Osteoblast (primary cell): Measurements from ENCODE around the gene ANKFN1. TPM values are rescaled to one million over a fixed set of nuclear protein-coding genes. Genes with fewer than 3 reads are reported as not detected.

Experiments used
- DNase-seq: peaks from one replicate; pipeline ENCODE4 v3.0.0; 2011; ENCODE audit warnings: low spot score, mixed read lengths; ENCODE audit not compliant: insufficient read length; ENCODE audit errors: missing footprints
- H2AFZ ChIP-seq: 2 replicates; pipeline ENCODE4 v1.6.0; 2011; ENCODE audit warnings: mild to moderate bottlenecking, low read length
- H3K27ac ChIP-seq: 2 replicates; pipeline ENCODE4 v1.5.1; 2011; ENCODE audit warnings: mild to moderate bottlenecking, low read depth, low read length, moderate library complexity
- H3K27me3 ChIP-seq: 2 replicates; pipeline ENCODE4 v1.6.0; 2012; ENCODE audit warnings: mild to moderate bottlenecking, control low read depth, inconsistent platforms, low read length, moderate library complexity; ENCODE audit not compliant: insufficient read depth
- H3K36me3 ChIP-seq: 2 replicates; pipeline ENCODE4 v1.5.1; 2011; ENCODE audit warnings: mild to moderate bottlenecking, low read length, control low read depth, moderate library complexity; ENCODE audit not compliant: insufficient read depth
- H3K4me1 ChIP-seq: 2 replicates; pipeline ENCODE4 v1.5.1; 2011; ENCODE audit warnings: mild to moderate bottlenecking, low read length, control low read depth, moderate library complexity; ENCODE audit not compliant: insufficient read depth
- H3K4me2 ChIP-seq: 2 replicates; pipeline ENCODE4 v1.6.0; 2011; ENCODE audit warnings: mild to moderate bottlenecking, low read length; ENCODE audit not compliant: insufficient read depth
- H3K4me3 ChIP-seq: fragments of 200-600 bp; sonication (generic); 3 replicates; pipeline ENCODE4 v1.5.1; 2012; ENCODE audit warnings: mild to moderate bottlenecking, low read length, inconsistent platforms; ENCODE audit not compliant: insufficient read depth
- H3K79me2 ChIP-seq: 2 replicates; pipeline ENCODE4 v1.6.0; 2012; ENCODE audit warnings: mild to moderate bottlenecking, low read length, control low read depth, inconsistent platforms; ENCODE audit not compliant: insufficient read depth
- H3K9me3 ChIP-seq: 2 replicates; pipeline ENCODE4 v1.5.1; 2011; ENCODE audit warnings: low read depth, low read length, control low read depth
- H4K20me1 ChIP-seq: 2 replicates; pipeline ENCODE4 v1.6.0; 2012; ENCODE audit warnings: mild to moderate bottlenecking, low read length, control low read depth; ENCODE audit not compliant: insufficient read depth
- CTCF ChIP-seq: IDR thresholded peaks from 2 replicates; pipeline ENCODE4 v1.5.1; 2011; ENCODE audit warnings: mild to moderate bottlenecking, low read depth, low read length, moderate library complexity; ENCODE audit errors: extremely low read depth
- total RNA-seq: library from RNA; depleted of rRNA; stranded (reverse); fragments of >200 nt; gene quantifications from 2 replicates; pipeline ENCODE4 v1.2.3, GENCODE V29; 2012

ANKFN1 gene
- total RNA-seq, 1 donor = 0.72 TPM

- Histone ChIP-seq H3K4me3 (no peak overlapping the region), H3K36me3 (no peaks in the 10 kb centered on the region), H3K27ac (no peak overlapping the region), H3K4me2 (no peak overlapping the region), H4K20me1 (no peaks in the 10 kb centered on the region), H2AFZ (no peak overlapping the region), H3K79me2 (no peaks in the 10 kb centered on the region), H3K9me3 (no peaks in the 10 kb centered on the region), H3K27me3 (no peaks in the 10 kb centered on the region), H3K4me1 (peaks cover 24% of the 10 kb centered on the region)
- TF ChIP-seq CTCF = no peak
- no peak for DNase-seq
These were observed 6.7 kb upstream of the ANKFN1 start for GRCh38 chr17:56146534-56146933.

DNA sequence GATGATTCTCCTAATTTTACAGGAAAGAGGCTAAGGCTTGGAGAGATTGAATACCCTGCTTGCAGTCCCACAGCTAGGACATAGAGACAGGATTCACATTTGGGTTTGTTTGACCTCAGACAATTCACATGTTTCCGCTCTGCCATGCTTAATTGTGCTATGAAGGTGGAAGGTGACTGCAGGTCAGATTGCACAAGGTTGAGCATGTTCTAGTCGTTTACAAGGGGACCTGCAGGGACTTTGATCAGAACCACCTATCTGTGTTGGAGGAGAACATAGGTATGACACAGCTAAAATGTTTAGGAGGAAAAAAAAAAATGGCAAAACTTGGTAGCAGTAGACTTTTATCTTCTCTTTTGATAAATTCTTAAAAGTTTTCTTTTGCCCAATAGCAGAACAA is 4.9 kb upstream of the ANKFN1 start:
- H3K4me3 ChIP-seq = no peak overlapping the region
- H3K79me2 ChIP-seq = no peaks in the 10 kb centered on the region
- no peak for TF ChIP-seq CTCF
- no peaks in the 10 kb centered on the region for H4K20me1 ChIP-seq
- no peak overlapping the region for H2AFZ ChIP-seq
- no peaks in the 10 kb centered on the region for H3K36me3 ChIP-seq
- H3K27me3 ChIP-seq = no peaks in the 10 kb centered on the region
- no peak overlapping the region for H3K4me2 ChIP-seq
- H3K9me3 ChIP-seq = no peaks in the 10 kb centered on the region
- no peak for DNase-seq
- peaks cover 6% of the 10 kb centered on the region for H3K4me1 ChIP-seq
- H3K27ac ChIP-seq = no peak overlapping the region

GRCh38 chr17:56149266-56150036 is 3.8 kb upstream of the ANKFN1 start:
- TF ChIP-seq CTCF = no peak
- no peak for DNase-seq

GRCh38 chr17:56150649-56151048 is 2.6 kb upstream of the ANKFN1 start:
- H4K20me1 ChIP-seq = no peaks in the 10 kb centered on the region
- no peaks in the 10 kb centered on the region for H3K79me2 ChIP-seq
- no peaks in the 10 kb centered on the region for H3K27me3 ChIP-seq
- H3K4me2 ChIP-seq = no peak overlapping the region
- no peak overlapping the region for H2AFZ ChIP-seq
- no peak overlapping the region for H3K4me3 ChIP-seq
- DNase-seq = no peak
- no peaks in the 10 kb centered on the region for H3K9me3 ChIP-seq
- H3K36me3 ChIP-seq = no peaks in the 10 kb centered on the region
- no peak for TF ChIP-seq CTCF
- peaks cover 6% of the 10 kb centered on the region for H3K4me1 ChIP-seq
- H3K27ac ChIP-seq = no peak overlapping the region

More at GRCh38 chr17:56149266-56150036, 3.8 kb upstream of the ANKFN1 start:
- Histone ChIP-seq H3K9me3 (no peaks in the 10 kb centered on the region), H3K4me1 (peaks cover 6% of the 10 kb centered on the region), H3K4me2 (no peak overlapping the region), H3K27ac (no peak overlapping the region), H3K4me3 (no peak overlapping the region), H2AFZ (no peak overlapping the region), H3K27me3 (no peaks in the 10 kb centered on the region), H3K36me3 (no peaks in the 10 kb centered on the region), H3K79me2 (no peaks in the 10 kb centered on the region), H4K20me1 (no peaks in the 10 kb centered on the region)
